Thyroid gland (tissue), 4 donors: Measurements from ENCODE around the gene ARL15. TPM values are rescaled to one million over a fixed set of nuclear protein-coding genes. Genes with fewer than 3 reads are reported as not detected.

Source experiments
- DNase-seq, 2 donors: peaks; one replicate each; pipeline ENCODE4 v3.0.0-alpha.2; 2019
- H3K27ac ChIP-seq, 3 donors: fragments of 200-600 bp; sonication (generic); 1 replicate in 2 of 3; 2 replicates in 1 of 3; pipeline ENCODE4 v1.5.1; 2016 to 2019; ENCODE audit warnings: mild to moderate bottlenecking in 1 of 3, moderate library complexity in 1 of 3
- H3K27me3 ChIP-seq: fragments of 200-600 bp; sonication (generic); one replicate; pipeline ENCODE4 v1.5.1; 2019
- H3K36me3 ChIP-seq, 2 donors: fragments of 200-600 bp; sonication (generic); one replicate each; pipeline ENCODE4 v1.5.1; 2016 to 2019
- H3K4me1 ChIP-seq, 2 donors: fragments of 200-600 bp; sonication (generic); one replicate each; pipeline ENCODE4 v1.5.1; 2017 to 2019
- H3K4me3 ChIP-seq, 3 donors: fragments of 200-600 bp; sonication (generic); replicated peaks in 1 of 3; 1 replicate in 2 of 3; 2 replicates in 1 of 3; pipeline ENCODE4 v1.5.1; 2016; ENCODE audit warnings: mild to moderate bottlenecking in 1 of 3
- H3K9me3 ChIP-seq: fragments of 200-600 bp; sonication (generic); one replicate; pipeline ENCODE4 v1.5.1; 2017
- POLR2A ChIP-seq, 2 donors: fragments of 450-650 bp; IDR thresholded peaks; one replicate each; pipeline ENCODE4 v1.6.1; 2017; ENCODE audit warnings: antibody characterized with exemption in 2 of 2, mild to moderate bottlenecking in 2 of 2, moderate library complexity in 1 of 2
- WGBS, 2 donors: methylation state at CpG; one replicate each; pipeline ENCODE4 v1.1.5; 2017; 5-methylcytosine and 5-hydroxymethylcytosine counted together
- intact Hi-C: fragments of 100-400 bp; cut with DNase I; formaldehyde crosslinking; loops from one replicate; pipeline ENCODE4 v1.15.1; 2023
- total RNA-seq, 4 donors: library from RNA; depleted of rRNA; stranded (reverse); fragments of >200 nt; gene quantifications; one replicate each; pipeline ENCODE4 v1.2.3, GENCODE V29; 2016
- TF ChIP-seq, protein P1 (sequence below), 6 experiments: fragments of 200-600 bp in 3 of 6; fragments of 450-650 bp in 3 of 6; sonication (generic) in 3 of 6; IDR thresholded peaks; one replicate each; pipeline ENCODE4 v1.5.1; 2016 to 2019; ENCODE audit warnings: antibody characterized with exemption in 6 of 6, mild to moderate bottlenecking in 2 of 6, inconsistent platforms in 1 of 6, moderate library complexity in 1 of 6

The ARL15 gene
- total RNA-seq, 4 donors from 2014 or later = 23.2 to 39.0 (median 29.5) TPM

DNA sequence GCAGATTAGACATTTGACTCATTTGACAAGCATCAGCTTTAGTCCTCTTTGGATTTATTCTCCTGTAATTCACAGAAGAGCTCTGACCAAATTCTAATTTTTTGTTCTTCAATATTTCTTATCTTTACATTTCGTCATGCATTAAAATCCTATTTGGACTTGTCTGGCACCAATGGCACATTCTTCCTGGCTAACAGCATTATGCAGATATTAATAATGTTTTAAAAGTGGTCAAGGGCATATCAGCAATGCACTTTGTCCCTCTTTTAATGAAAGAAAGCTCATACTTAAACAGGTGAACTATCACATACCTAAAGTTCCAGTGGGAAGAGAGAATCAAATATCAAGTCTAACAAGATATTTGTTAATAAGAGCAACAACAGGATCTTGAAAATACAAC lies 270.4 kb downstream of the ARL15 start:
- no peak for TF ChIP-seq POLR2A (IDR thresholded peaks at IDR 0.05)
- TF ChIP-seq, protein P1, sequence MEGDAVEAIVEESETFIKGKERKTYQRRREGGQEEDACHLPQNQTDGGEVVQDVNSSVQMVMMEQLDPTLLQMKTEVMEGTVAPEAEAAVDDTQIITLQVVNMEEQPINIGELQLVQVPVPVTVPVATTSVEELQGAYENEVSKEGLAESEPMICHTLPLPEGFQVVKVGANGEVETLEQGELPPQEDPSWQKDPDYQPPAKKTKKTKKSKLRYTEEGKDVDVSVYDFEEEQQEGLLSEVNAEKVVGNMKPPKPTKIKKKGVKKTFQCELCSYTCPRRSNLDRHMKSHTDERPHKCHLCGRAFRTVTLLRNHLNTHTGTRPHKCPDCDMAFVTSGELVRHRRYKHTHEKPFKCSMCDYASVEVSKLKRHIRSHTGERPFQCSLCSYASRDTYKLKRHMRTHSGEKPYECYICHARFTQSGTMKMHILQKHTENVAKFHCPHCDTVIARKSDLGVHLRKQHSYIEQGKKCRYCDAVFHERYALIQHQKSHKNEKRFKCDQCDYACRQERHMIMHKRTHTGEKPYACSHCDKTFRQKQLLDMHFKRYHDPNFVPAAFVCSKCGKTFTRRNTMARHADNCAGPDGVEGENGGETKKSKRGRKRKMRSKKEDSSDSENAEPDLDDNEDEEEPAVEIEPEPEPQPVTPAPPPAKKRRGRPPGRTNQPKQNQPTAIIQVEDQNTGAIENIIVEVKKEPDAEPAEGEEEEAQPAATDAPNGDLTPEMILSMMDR (IDR thresholded peaks at IDR 0.05) = no peak
- intact Hi-C loops = no loop called here
- Histone ChIP-seq H3K36me3 (no peaks in the 10 kb centered on the region), H3K4me3 (no peak overlapping the region), H3K9me3 (no peaks in the 10 kb centered on the region), H3K27me3 (no peaks in the 10 kb centered on the region), H3K27ac (no peak overlapping the region), H3K4me1 (no peaks in the 10 kb centered on the region)
- DNase-seq = no peak
- 98 to 99% methylated on average over 1 of the region's 1 CpG for WGBS, 2 donors

DNA sequence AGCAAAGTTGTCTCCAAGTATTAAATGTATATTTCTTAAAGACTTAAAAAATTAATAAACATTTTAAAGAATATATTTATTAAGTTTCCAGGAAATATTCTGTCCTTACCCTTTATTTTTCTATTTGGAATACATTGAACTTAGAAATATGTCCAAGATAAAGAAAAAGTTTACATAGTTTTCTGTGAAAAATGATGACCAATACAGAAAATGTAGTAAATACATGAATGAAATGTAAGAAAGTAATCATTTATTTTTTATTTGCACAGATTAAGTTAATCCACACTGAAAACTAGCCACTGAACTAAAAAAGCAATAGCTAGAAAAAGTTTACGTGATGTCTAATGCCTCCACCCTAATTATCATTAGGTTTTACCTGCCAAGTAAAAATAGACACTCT lies 273.2 kb downstream of the ARL15 start:
- no peak for TF ChIP-seq POLR2A (IDR thresholded peaks at IDR 0.05)
- TF ChIP-seq, protein P1 (IDR thresholded peaks at IDR 0.05) = no peak
- intact Hi-C loops = no loop called here
- Histone ChIP-seq H3K27ac (no peak overlapping the region), H3K4me1 (no peaks in the 10 kb centered on the region), H3K9me3 (no peaks in the 10 kb centered on the region), H3K27me3 (no peaks in the 10 kb centered on the region), H3K4me3 (no peak overlapping the region), H3K36me3 (no peaks in the 10 kb centered on the region)
- WGBS, 2 donors = 99 to 100% methylated on average over 1 of the region's 1 CpG
- no peak for DNase-seq

DNA sequence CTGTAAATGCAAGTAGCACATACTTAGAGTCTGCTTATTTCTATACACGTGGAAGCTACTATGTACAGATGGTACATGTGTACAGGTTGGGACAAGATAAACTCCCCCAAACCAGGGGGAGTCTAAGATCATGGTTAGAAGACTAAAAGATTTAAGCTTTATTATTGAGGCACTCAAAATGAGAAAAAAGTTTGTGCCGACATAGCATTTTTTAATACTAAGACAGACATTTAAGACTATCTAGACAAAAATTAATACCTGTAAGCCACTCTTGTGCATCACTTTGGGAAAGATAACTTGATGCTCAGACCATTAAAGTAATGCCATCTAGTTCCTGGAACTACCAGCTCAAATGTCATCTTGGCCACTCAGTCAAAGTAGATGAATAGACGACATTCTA lies 279.4 kb downstream of the ARL15 start:
- no peaks in the 10 kb centered on the region for H3K36me3 ChIP-seq
- 94 to 96% methylated on average over 3 of the region's 3 CpGs for WGBS, 2 donors
- H3K9me3 ChIP-seq = no peaks in the 10 kb centered on the region
- DNase-seq = no peak
- intact Hi-C loops = no loop called here
- H3K4me1 ChIP-seq = no peaks in the 10 kb centered on the region
- no peak overlapping the region for H3K4me3 ChIP-seq
- no peaks in the 10 kb centered on the region for H3K27me3 ChIP-seq
- TF ChIP-seq, protein P1 (IDR thresholded peaks at IDR 0.05) = no peak
- TF ChIP-seq POLR2A (IDR thresholded peaks at IDR 0.05) = no peak
- no peak overlapping the region for H3K27ac ChIP-seq

DNA sequence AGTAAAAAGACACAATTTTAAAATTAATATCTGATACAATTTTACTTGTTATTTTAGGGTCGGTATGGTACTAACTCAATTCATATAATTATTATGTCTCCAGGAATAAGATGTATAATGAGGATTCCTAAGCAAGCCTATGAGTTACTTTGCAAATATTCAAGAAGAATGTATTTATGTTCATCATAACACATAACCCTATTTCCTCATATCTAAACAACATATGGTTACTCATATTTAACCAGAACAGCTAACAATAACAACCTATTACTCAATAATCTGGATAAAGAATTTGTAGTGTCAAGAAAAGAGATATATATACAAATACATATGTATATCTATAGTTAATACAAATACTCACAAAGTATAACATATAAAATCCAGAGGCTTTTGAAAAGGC lies 285.9 kb downstream of the ARL15 start:
- H3K36me3 ChIP-seq = no peaks in the 10 kb centered on the region
- no peaks in the 10 kb centered on the region for H3K27me3 ChIP-seq
- no peak overlapping the region for H3K27ac ChIP-seq
- WGBS, 2 donors = 93% methylated on average over 1 of the region's 1 CpG
- H3K4me1 ChIP-seq = no peaks in the 10 kb centered on the region
- no peak for TF ChIP-seq POLR2A (IDR thresholded peaks at IDR 0.05)
- TF ChIP-seq, protein P1 (IDR thresholded peaks at IDR 0.05) = no peak
- DNase-seq = no peak
- no peak overlapping the region for H3K4me3 ChIP-seq
- intact Hi-C loops = no loop called here
- H3K9me3 ChIP-seq = no peaks in the 10 kb centered on the region

DNA sequence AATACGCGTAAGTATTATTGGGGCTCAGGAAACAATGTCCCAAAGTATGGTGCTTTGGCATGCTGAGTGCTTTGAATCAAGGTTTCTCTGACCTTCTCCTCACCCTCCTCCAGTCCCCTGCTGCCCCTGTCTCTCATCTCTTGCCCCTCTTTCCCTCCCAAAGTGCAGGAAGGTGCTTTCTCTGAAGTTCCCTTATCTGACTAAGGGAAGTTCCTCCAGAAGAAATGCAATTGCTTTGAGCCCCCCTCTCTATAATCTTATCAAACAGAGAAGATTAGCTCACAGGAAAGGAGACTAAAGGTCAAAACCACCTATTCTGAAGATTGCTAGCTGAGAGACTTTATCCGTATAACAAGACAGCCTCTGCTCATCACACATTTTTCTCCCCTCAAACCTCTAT lies 288.1 kb downstream of the ARL15 start:
- intact Hi-C loops = no loop called here
- 85 to 92% methylated on average over 3 of the region's 3 CpGs for WGBS, 2 donors

More for the DNA sequence above, 288.1 kb downstream of the ARL15 start:
- TF ChIP-seq POLR2A (IDR thresholded peaks at IDR 0.05) = no peak
- TF ChIP-seq, protein P1 (IDR thresholded peaks at IDR 0.05) = no peak
- no peaks in the 10 kb centered on the region for H3K9me3 ChIP-seq
- DNase-seq = no peak
- H3K27me3 ChIP-seq = no peaks in the 10 kb centered on the region
- H3K4me3 ChIP-seq = no peak overlapping the region
- H3K27ac ChIP-seq = no peak overlapping the region
- no peaks in the 10 kb centered on the region for H3K36me3 ChIP-seq
- no peaks in the 10 kb centered on the region for H3K4me1 ChIP-seq
